GM12875 (cell line): ENCODE data around the gene PHACTR2.
"Not testable (repeated sequence)": the region's sequence is repeated elsewhere in the genome, so short reads cannot be mapped to it uniquely, and the experiment has no call there.

Source experiments
- H3K4me3 ChIP-seq: one replicate; pipeline ENCODE4 v1.5.1; 2011; ENCODE audit warnings: low read depth, low read length, control low read depth
- CTCF ChIP-seq: IDR thresholded peaks from 2 replicates; pipeline ENCODE4 v1.5.1; 2011; ENCODE audit warnings: low read depth, mild to moderate bottlenecking, control low read depth, inconsistent platforms, low read length, moderate library complexity, borderline replicate concordance; ENCODE audit not compliant: insufficient read depth

Gene PHACTR2

GRCh38 chr6:143677891-143678791, at the start of gene PHACTR2:
PHACTR2 (plus strand) TSS chr6:143677965; CDS start chr6:143678164, 199 bp downstream.
- TF ChIP-seq CTCF: no peak
- H3K4me3 ChIP-seq: peak within 1 kb of the TSS; percentile 72

- H3K4me3 ChIP-seq: no peak overlapping the region
- TF ChIP-seq CTCF: no peak
Observed at GRCh38 chr6:143629104-143630080, 48.4 kb upstream of the PHACTR2 start.

GRCh38 chr6:143631196-143631595, 46.6 kb upstream of the PHACTR2 start:
- not testable (repeated sequence) for H3K4me3 ChIP-seq

- no peak overlapping the region for H3K4me3 ChIP-seq
- TF ChIP-seq CTCF: no peak
Observed at GRCh38 chr6:143632894-143633293, 44.9 kb upstream of the PHACTR2 start.

- no peak overlapping the region for H3K4me3 ChIP-seq
- TF ChIP-seq CTCF: no peak
Observed at GRCh38 chr6:143634486-143634885, 43.3 kb upstream of the PHACTR2 start.

GRCh38 chr6:143637691-143638090, 40.1 kb upstream of the PHACTR2 start:
- no peak for TF ChIP-seq CTCF

GRCh38 chr6:143642403-143642802, 35.4 kb upstream of the PHACTR2 start:
- no peak for TF ChIP-seq CTCF
- H3K4me3 ChIP-seq: no peak overlapping the region

More at GRCh38 chr6:143637691-143638090, 40.1 kb upstream of the PHACTR2 start:
- no peak overlapping the region for H3K4me3 ChIP-seq
